ENCODE measurements around the gene SYT17.

Gene SYT17

GRCh38 chr16:19215705-19216104 lies 47.7 kb downstream of the SYT17 start:
- DNase-seq (ENCODE audit: low spot score) = no peak

DNA sequence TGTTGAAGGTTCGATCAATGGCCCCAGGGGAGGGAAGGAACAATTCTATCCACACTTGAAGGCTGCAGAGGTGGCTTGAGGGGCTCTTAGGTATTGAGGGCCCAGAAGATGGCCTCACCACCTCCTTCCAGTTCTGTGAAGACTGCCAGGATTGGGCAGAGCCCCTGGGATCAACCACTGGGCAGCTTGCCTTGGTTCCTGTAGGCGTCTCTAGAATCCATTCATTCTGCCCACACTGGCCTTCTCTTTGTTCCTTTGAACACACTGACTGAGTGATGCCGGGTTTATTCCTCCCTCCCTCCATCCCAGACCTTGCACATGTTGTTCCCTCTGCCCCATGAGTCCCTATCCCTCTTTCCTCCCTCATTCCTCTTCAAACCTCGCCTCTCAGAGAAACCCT lies 50.5 kb downstream of the SYT17 start:
- DNase-seq (ENCODE audit: low spot score) = no peak

GRCh38 chr16:19219836-19220235 lies 51.8 kb downstream of the SYT17 start:
- no peak for DNase-seq (ENCODE audit: low spot score)

GRCh38 chr16:19223235-19224170 lies 55.5 kb downstream of the SYT17 start:
- peak; percentile 33 for DNase-seq (ENCODE audit: low spot score)

DNA sequence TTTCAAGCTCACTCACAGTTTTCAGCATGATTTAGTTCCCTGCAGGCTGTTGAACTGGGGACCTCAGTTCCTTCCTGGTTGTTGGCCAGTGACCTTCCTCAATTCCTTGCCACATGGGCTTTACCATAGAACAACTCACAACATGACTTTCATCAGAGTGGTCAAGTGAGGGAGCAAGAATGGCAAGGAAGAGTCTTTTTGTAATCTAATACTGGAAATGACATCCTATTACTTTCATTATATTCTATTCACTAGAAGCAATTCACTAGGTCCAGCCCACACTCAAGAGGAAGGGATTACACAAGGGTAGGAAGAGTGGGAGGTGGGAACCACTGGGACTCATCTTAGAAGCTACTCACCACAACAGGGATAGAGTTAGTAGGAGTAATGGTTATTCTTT lies 57.6 kb downstream of the SYT17 start:
- no peak for DNase-seq (ENCODE audit: low spot score)

DNA sequence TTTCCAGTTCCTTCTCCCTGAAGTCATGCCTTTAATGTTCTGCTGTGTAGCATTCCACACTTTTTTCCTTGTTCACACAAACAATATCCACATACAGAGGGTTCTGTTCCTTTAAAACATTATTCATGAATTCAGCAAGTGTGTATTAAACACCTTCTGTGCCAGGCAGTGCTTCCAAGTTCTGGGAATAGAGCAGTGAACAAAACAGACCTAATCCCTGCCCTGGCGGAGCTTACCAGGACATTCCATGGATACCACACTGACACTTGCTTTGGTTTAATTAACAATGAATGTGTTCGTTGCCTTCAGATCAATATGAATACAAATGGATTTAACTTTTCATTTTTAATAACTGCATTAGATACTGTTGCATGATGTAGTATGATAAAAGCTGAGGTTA lies 59.6 kb downstream of the SYT17 start:
- DNase-seq (ENCODE audit: low spot score) = no peak

DNA sequence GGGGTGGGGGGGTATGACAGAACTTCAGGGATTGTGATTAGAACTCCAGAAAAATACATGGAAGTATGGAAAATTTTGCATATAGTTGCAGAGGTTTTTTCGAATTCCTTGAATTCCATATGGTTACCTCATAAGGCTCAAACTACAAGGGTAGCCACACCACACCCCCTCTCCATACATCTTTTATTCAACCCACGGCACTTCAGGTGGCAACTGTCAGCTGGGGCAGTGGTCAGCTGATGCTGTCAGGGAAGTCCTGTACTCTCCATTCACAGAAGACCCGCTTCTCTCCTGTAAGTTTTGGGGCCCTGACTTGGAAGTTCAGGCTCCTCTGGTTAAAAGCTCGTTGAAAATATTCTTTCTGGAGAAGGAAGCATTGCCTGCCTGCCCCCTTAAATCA lies 60.0 kb downstream of the SYT17 start:
- DNase-seq (ENCODE audit: low spot score) = no peak

- DNase-seq (ENCODE audit: low spot score) = no peak
These were observed 60.5 kb downstream of the SYT17 start for GRCh38 chr16:19228575-19228974.

- DNase-seq (ENCODE audit: low spot score) = no peak
These were observed 62.5 kb downstream of the SYT17 start for GRCh38 chr16:19230575-19230974.

DNA sequence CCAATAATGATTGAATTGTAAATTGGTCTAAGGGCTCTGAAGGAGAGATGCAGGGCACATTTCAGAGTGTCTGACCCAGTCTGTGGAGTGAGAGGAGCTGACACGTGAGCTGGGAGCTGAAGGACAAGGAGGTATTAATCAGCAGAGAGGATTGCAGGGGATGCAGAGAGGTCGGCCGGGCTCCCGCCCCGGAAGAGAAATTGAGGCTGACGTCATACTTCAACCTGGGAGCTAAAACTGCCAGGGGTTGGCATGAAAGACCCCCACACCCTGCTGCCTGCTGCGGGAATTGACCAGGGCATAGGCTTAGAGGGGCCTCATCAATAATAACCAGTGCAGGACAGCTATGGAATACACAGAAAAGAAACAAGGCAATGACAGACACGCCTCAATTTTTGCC lies 63.8 kb downstream of the SYT17 start:
- DNase-seq (ENCODE audit: low spot score) = no peak

DNA sequence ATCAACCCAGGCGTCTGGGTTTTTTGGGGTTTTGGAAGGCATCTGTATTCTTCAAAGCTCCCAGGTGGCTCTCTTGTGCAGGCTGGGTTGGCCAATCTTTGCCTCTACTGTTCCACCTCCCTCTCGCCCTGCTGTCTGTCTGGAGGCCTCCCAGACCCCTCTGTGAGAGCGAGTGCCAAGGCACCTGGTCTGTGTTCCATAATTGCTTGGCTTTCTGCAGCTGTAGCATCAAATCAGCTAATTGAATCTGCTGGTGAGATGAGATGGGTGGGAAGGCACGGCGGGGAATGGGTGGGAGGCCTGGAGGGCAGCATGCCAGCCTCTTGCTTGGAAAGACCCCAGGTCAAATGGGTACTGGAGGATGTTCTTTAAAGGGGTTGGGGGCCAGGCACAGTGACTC lies 64.9 kb downstream of the SYT17 start:
- DNase-seq (ENCODE audit: low spot score) = no peak

GRCh38 chr16:19235478-19235877 lies 67.4 kb downstream of the SYT17 start:
- DNase-seq (ENCODE audit: low spot score) = no peak

GRCh38 chr16:19235886-19236285 lies 67.8 kb downstream of the SYT17 start:
- no peak for DNase-seq (ENCODE audit: low spot score)

GRCh38 chr16:19236561-19237209 lies 68.6 kb downstream of the SYT17 start:
- no peak for DNase-seq (ENCODE audit: low spot score)

- DNase-seq (ENCODE audit: low spot score) = no peak
These were observed 70.4 kb downstream of the SYT17 start for GRCh38 chr16:19238406-19238805.

GRCh38 chr16:19239511-19240155 lies 71.6 kb downstream of the SYT17 start:
- no peak for DNase-seq (ENCODE audit: low spot score)

DNA sequence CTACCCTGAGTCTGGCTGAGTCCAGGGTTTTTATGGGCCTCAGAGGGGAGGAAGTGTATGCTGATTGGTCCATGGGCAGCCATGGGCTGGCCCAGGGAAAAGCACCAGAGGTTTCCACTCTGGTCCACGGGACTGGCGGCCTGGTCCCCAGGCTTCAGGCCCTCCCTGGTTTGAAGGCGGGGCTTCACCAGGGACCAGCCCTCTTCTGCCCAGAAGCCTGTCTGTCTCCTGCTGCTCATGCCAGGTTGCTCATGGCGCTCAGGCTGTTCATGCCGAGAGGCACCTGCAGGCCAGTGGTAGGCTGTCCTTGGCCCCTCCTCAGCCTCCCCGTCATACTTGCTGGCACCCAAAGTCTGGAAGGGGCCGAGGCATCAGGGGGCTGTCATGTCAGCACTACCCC lies 72.5 kb downstream of the SYT17 start:
- no peak for DNase-seq (ENCODE audit: low spot score)

GRCh38 chr16:19241512-19241911 lies 73.5 kb downstream of the SYT17 start:
- DNase-seq (ENCODE audit: low spot score) = no peak

DNA sequence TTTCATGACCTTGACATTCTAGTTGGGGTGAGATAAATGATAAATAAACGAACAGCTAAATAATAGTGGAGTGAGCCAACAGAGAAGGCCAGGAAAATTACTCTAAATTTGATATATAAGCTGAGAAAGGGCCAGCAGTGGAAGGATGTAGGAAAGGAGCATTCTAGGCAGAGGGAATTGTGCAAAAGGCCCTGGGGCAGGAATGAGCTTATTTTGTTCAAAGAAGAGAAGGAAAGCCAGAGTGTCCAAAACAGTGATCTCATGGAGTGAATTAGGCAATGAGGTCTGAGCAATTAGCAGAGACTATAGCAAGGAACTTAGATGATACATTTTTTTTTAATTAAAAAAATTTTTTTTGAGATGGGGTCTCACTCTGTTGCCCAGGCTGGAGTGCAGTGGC lies 74.1 kb downstream of the SYT17 start:
- DNase-seq (ENCODE audit: low spot score) = no peak

- no peak for DNase-seq (ENCODE audit: low spot score)
These were observed 75.0 kb downstream of the SYT17 start for GRCh38 chr16:19242987-19243575.

DNA sequence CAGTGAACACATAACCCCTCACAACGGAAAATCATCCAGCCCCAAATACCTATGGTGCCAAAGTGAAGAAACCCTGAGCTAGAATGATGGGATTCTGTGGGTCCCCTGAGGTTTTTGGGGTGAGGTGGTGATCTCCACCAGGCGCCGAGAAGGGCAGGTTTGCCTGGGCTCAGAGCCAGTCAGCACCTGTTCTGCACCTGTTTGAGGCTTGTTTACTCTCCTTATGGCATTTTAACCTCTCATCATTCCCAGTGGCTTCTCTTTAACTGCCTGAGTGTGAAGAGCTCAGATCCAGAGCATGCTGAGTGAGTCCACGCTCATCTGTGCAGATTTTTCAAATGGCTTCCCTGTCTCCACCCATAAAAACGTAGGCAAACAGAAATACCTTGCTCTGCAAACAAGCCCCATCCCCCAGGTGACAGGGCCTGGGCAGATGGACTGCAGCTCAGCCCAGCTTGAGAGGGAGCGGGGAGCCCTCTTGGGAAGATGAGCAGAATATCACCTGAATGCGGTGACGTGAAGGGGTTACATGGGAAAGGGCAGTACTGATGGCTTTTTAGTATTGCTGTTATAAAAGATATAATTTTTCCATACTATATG lies 77.4 kb downstream of the SYT17 start:
- no peak for DNase-seq (ENCODE audit: low spot score)

DNA sequence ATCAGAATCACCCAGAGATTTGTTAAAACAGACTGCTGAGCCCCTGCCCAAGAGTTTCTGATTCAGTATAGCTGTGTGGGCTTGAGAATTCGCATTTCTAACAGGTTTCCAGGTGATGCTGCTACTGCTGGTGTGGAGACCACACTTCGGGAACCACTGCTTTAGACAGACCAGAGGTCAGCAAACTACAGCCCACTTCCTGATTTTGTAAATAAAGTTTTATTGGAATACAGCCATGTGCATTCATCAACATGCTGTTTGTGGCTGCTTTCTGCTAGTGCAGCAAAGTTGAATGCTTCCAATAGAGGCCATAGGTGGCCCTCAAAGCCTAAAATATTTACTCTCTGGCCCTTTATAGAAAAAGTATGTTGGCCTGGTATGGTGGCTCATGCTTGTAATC lies 84.9 kb downstream of the SYT17 start:
- no peak for DNase-seq (ENCODE audit: low spot score)

All from germinal center (tissue), 1 donor.